H1 (cell line): ENCODE results near the gene TAF5. TPM values are rescaled to one million over a fixed set of nuclear protein-coding genes. Genes with fewer than 3 reads are reported as not detected.

Source experiments
- CTCF ChIA-PET: fragments of 300-600 bp; sonication (Branson Sonifier 250); formaldehyde crosslinking; loops from one replicate; lab custom pipeline; 2021; ENCODE audit not compliant: partially characterized antibody; lab: Charles Lee
- POLR2A ChIA-PET: fragments of 300-600 bp; sonication (Branson Sonifier 250); formaldehyde crosslinking; loops from one replicate; lab custom pipeline; 2021; ENCODE audit warnings: inconsistent platforms; ENCODE audit not compliant: partially characterized antibody; lab: Charles Lee
- DNase-seq, 2 experiments: peaks; one replicate each; pipeline versions ENCODE4 v3.0.0 to v3.0.0-alpha.2; 2010 to 2022; ENCODE audit warnings: low spot score in 2 of 2, low read depth in 1 of 2, mixed read lengths in 1 of 2
- FAIRE-seq: peaks from 2 replicates; lab custom pipeline; 2011; peaks lifted over from hg19 to GRCh38; lab: Jason Lieb, UNC
- H2AFZ ChIP-seq: 2 replicates; pipeline ENCODE4 v1.8.1; 2012; ENCODE audit warnings: low read length, inconsistent platforms
- H2AK5ac ChIP-seq: 2 replicates; pipeline ENCODE4 v1.6.1; 2013; ENCODE audit warnings: low read depth, low read length
- H2BK120ac ChIP-seq: replicated peaks from 2 replicates; pipeline ENCODE3; 2013; ENCODE audit warnings: low read depth, low read length, inconsistent platforms
- H2BK12ac ChIP-seq: 2 replicates; pipeline ENCODE4 v1.6.1; 2013; ENCODE audit warnings: low read depth, low read length
- H2BK15ac ChIP-seq: 2 replicates; pipeline ENCODE4 v1.6.1; 2013; ENCODE audit warnings: low read length
- H2BK20ac ChIP-seq: 2 replicates; pipeline ENCODE4 v1.6.1; 2013; ENCODE audit warnings: low read length
- H2BK5ac ChIP-seq: 2 replicates; pipeline ENCODE4 v1.6.1; 2013; ENCODE audit warnings: low read depth, low read length
- H3K14ac ChIP-seq: 2 replicates; pipeline ENCODE4 v1.6.1; 2013; ENCODE audit warnings: inconsistent platforms; ENCODE audit not compliant: insufficient read length
- H3K18ac ChIP-seq: 2 replicates; pipeline ENCODE4 v1.6.1; 2013; ENCODE audit warnings: low read length; ENCODE audit errors: extremely low read depth
- H3K23ac ChIP-seq: 2 replicates; pipeline ENCODE4 v1.6.1; 2013; ENCODE audit warnings: inconsistent platforms; ENCODE audit not compliant: insufficient read length
- H3K23me2 ChIP-seq: 2 replicates; pipeline ENCODE4 v1.6.1; 2013; ENCODE audit warnings: low read depth, low read length
- H3K27ac ChIP-seq: 2 replicates; pipeline ENCODE4 v1.6.1; 2011; ENCODE audit warnings: low read depth, low read length, inconsistent platforms
- H3K27me3 ChIP-seq, 4 experiments: replicated peaks in 1 of 4; 1 replicate in 1 of 4; 2 replicates in 3 of 4; pipeline versions ENCODE4 v1.6.1 to v1.8.1; 2011 to 2013; ENCODE audit warnings: low read length in 3 of 4, mild to moderate bottlenecking in 3 of 4, inconsistent platforms in 2 of 4, mixed read lengths in 2 of 4, moderate library complexity in 1 of 4; ENCODE audit not compliant: control insufficient read depth in 3 of 4, insufficient read depth in 3 of 4; ENCODE audit errors: extremely low read depth in 1 of 4
- H3K36me3 ChIP-seq, 4 experiments: 2 replicates each; pipeline versions ENCODE4 v1.6.1 to v1.8.1; 2011 to 2013; ENCODE audit warnings: mild to moderate bottlenecking in 4 of 4, low read length in 3 of 4, moderate library complexity in 2 of 4, control low read depth in 1 of 4, inconsistent platforms in 1 of 4; ENCODE audit not compliant: insufficient read depth in 4 of 4, control insufficient read depth in 2 of 4
- H3K4ac ChIP-seq: replicated peaks from 2 replicates; pipeline ENCODE3; 2013; ENCODE audit warnings: low read length, low read depth, mixed read lengths, inconsistent platforms; ENCODE audit not compliant: insufficient read length
- H3K4me1 ChIP-seq, 4 experiments: replicated peaks in 1 of 4; 1 replicate in 1 of 4; 2 replicates in 3 of 4; pipeline versions ENCODE4 v1.6.1 to v1.8.1; 2011 to 2013; ENCODE audit warnings: low read length in 3 of 4, inconsistent platforms in 2 of 4, mixed read lengths in 1 of 4; ENCODE audit not compliant: insufficient read depth in 4 of 4, control insufficient read depth in 3 of 4
- H3K4me2 ChIP-seq, 2 experiments: 2 replicates each; pipeline versions ENCODE4 v1.6.1 to v1.8.1; 2011 to 2013; ENCODE audit warnings: low read depth in 2 of 2, low read length in 2 of 2, control low read depth in 1 of 2, inconsistent platforms in 1 of 2, mild to moderate bottlenecking in 1 of 2; ENCODE audit not compliant: insufficient read depth in 1 of 2
- H3K4me3 ChIP-seq, 4 experiments: fragments of 200-600, 300-600 bp in 1 of 4; sonication (generic), shearing (Covaris generic), sonication (Bioruptor Twin) in 1 of 4; 2 replicates each; pipeline versions ENCODE4 v1.5.1 to v1.8.1; 2011 to 2016; ENCODE audit warnings: low read length in 4 of 4, low read depth in 3 of 4, control low read depth in 2 of 4, inconsistent platforms in 2 of 4, mild to moderate bottlenecking in 2 of 4, mixed read lengths in 1 of 4, moderate library complexity in 1 of 4; ENCODE audit not compliant: insufficient read depth in 2 of 4; ENCODE audit errors: extremely low read depth in 1 of 4
- H3K56ac ChIP-seq: replicated peaks from 2 replicates; pipeline ENCODE3; 2013; ENCODE audit warnings: low read depth, mild to moderate bottlenecking, mixed read lengths, low read length, inconsistent platforms; ENCODE audit not compliant: insufficient read length
- H3K79me1 ChIP-seq: 2 replicates; pipeline ENCODE4 v1.6.1; 2013; ENCODE audit warnings: low read depth, low read length, control low read depth
- H3K79me2 ChIP-seq, 2 experiments: 2 replicates each; pipeline versions ENCODE4 v1.6.1 to v1.8.1; 2012 to 2013; ENCODE audit warnings: low read length in 2 of 2, mild to moderate bottlenecking in 2 of 2, inconsistent platforms in 1 of 2; ENCODE audit not compliant: insufficient read depth in 2 of 2, control insufficient read depth in 1 of 2
- H3K9ac ChIP-seq, 4 experiments: replicated peaks in 1 of 4; 1 replicate in 1 of 4; 2 replicates in 3 of 4; pipeline versions ENCODE4 v1.6.1 to v1.8.1; 2011 to 2013; ENCODE audit warnings: low read depth in 3 of 4, low read length in 3 of 4, control low read depth in 2 of 4, mild to moderate bottlenecking in 2 of 4, moderate library complexity in 2 of 4, inconsistent platforms in 1 of 4; ENCODE audit errors: extremely low read depth in 1 of 4
- H3K9me3 ChIP-seq, 2 experiments: 2 replicates each; pipeline versions ENCODE4 v1.6.1 to v1.8.1; 2012 to 2013; ENCODE audit warnings: mild to moderate bottlenecking in 2 of 2, moderate library complexity in 2 of 2, control low read depth in 1 of 2, inconsistent platforms in 1 of 2, low read depth in 1 of 2, low read length in 1 of 2, mixed read lengths in 1 of 2; ENCODE audit not compliant: insufficient read depth in 2 of 2
- H4K20me1 ChIP-seq, 2 experiments: replicated peaks in 1 of 2; 2 replicates each; pipeline versions ENCODE3 to v1.8.1; 2011 to 2013; ENCODE audit warnings: inconsistent platforms in 2 of 2, low read length in 2 of 2, mild to moderate bottlenecking in 1 of 2; ENCODE audit not compliant: insufficient read depth in 2 of 2, control insufficient read depth in 1 of 2
- H4K5ac ChIP-seq: 2 replicates; pipeline ENCODE4 v1.6.1; 2013; ENCODE audit warnings: low read length, low read depth, mixed read lengths, inconsistent platforms; ENCODE audit not compliant: insufficient read length
- H4K8ac ChIP-seq: 2 replicates; pipeline ENCODE4 v1.8.0; 2013; ENCODE audit warnings: mild to moderate bottlenecking, moderate library complexity, low read length, inconsistent platforms; ENCODE audit not compliant: insufficient read depth; ENCODE audit errors: extremely low read depth
- H4K91ac ChIP-seq: replicated peaks from 2 replicates; pipeline ENCODE3; 2013; ENCODE audit warnings: low read length, mixed read lengths, inconsistent platforms; ENCODE audit not compliant: insufficient read length
- GTF2F1 ChIP-seq: IDR thresholded peaks from 2 replicates; pipeline ENCODE4 v1.6.1; 2012; ENCODE audit warnings: low read depth, low read length, improper control_type of control experiment, borderline replicate concordance
- HDAC6 ChIP-seq: IDR thresholded peaks from one replicate; pipeline ENCODE4 v1.7.1; 2012; ENCODE audit warnings: low read depth, mild to moderate bottlenecking, inconsistent platforms, low read length, moderate library complexity
- KDM1A ChIP-seq: fragments of 200-600, 300-600 bp; sonication (generic); IDR thresholded peaks from 2 replicates; pipeline ENCODE4 v1.7.1; 2016; ENCODE audit warnings: mild to moderate bottlenecking, low read length, borderline replicate concordance
- RFX5 ChIP-seq: IDR thresholded peaks from 2 replicates; pipeline ENCODE4 v1.6.1; 2011; ENCODE audit warnings: low read depth, low read length, improper control_type of control experiment, borderline replicate concordance
- RNF2 ChIP-seq: fragments of 200-900, 300-1000 bp; sonication (generic); IDR thresholded peaks from 2 replicates; pipeline ENCODE4 v1.7.1; 2016; ENCODE audit warnings: borderline replicate concordance, low read depth, mild to moderate bottlenecking, antibody characterized with exemption, low read length; ENCODE audit not compliant: poor library complexity, severe bottlenecking; ENCODE audit errors: missing control alignments
- RXRA ChIP-seq: IDR thresholded peaks from 2 replicates; pipeline ENCODE4 v1.6.1; 2011; ENCODE audit warnings: low read depth, mild to moderate bottlenecking, low read length, moderate library complexity; ENCODE audit not compliant: insufficient read depth
- SIN3A ChIP-seq, 2 experiments: IDR thresholded peaks in 1 of 2; conservative IDR thresholded peaks in 1 of 2; 2 replicates each; pipeline ENCODE4 v1.6.1; 2011 to 2012; ENCODE audit warnings: low read length in 2 of 2, improper control_type of control experiment in 1 of 2, low read depth in 1 of 2, mild to moderate bottlenecking in 1 of 2
- SUZ12 ChIP-seq: fragments of 200-600 bp; sonication (generic); IDR thresholded peaks from 2 replicates; pipeline ENCODE4 v1.6.1; 2012; ENCODE audit warnings: mild to moderate bottlenecking, inconsistent platforms, low read length, moderate library complexity, mixed read lengths
- TEAD4 ChIP-seq: IDR thresholded peaks from 2 replicates; pipeline ENCODE4 v1.6.1; 2012; ENCODE audit warnings: low read depth, low read length, inconsistent platforms, mixed read lengths
- WGBS, 2 experiments: shearing (Covaris generic) in 1 of 2; methylation state at CpG; one replicate each; pipeline versions ENCODE4 v1.1.6 to v1.1.7; 2013 to 2015; ENCODE audit warnings: low lambda C conversion rate in 2 of 2, mixed read lengths in 2 of 2, inconsistent platforms in 1 of 2, low coverage in 1 of 2, missing lambda C conversion rate in 1 of 2; ENCODE audit not compliant: insufficient replicate concordance in 2 of 2, insufficient coverage in 1 of 2, insufficient read length in 1 of 2; ENCODE audit errors: extremely low coverage in 1 of 2, missing lambda C conversion rate in 1 of 2; 5-methylcytosine and 5-hydroxymethylcytosine counted together
- polyA plus RNA-seq, 7 experiments: library from polyadenylated mRNA; depleted of rRNA in 3 of 7; stranded (reverse) in 5 of 7; unstranded in 2 of 7; fragments of >200 nt in 5 of 7; fragments of 200-250 nt in 2 of 7; gene quantifications; 1 replicate in 5 of 7; 2 replicates in 1 of 7; 4 replicates in 1 of 7; pipeline versions ENCODE4 v1.2.1 to v1.2.3, GENCODE V29; 2011 to 2013; ENCODE audit warnings: missing spikeins in 2 of 7, mixed read lengths in 2 of 7
- total RNA-seq: library from RNA; stranded (reverse); fragmentation: NEBNext Ultra II Directional; extraction: Animal tissue kit (Norgen Biotek cat#: 25700); gene quantifications from 2 replicates; pipeline ENCODE4 v1.2.1, GENCODE V29; 2021
- TF ChIP-seq, protein P1 (sequence below): IDR thresholded peaks from 2 replicates; pipeline ENCODE4 v1.6.1; 2012; ENCODE audit warnings: low read length, inconsistent platforms

The TAF5 gene
- total and polyA plus RNA-seq, 2 of the 8 experiments (the other 6 are each of a cell fraction or from before 2014, with no cell fraction given): 5.8 to 15.6 TPM

DNA sequence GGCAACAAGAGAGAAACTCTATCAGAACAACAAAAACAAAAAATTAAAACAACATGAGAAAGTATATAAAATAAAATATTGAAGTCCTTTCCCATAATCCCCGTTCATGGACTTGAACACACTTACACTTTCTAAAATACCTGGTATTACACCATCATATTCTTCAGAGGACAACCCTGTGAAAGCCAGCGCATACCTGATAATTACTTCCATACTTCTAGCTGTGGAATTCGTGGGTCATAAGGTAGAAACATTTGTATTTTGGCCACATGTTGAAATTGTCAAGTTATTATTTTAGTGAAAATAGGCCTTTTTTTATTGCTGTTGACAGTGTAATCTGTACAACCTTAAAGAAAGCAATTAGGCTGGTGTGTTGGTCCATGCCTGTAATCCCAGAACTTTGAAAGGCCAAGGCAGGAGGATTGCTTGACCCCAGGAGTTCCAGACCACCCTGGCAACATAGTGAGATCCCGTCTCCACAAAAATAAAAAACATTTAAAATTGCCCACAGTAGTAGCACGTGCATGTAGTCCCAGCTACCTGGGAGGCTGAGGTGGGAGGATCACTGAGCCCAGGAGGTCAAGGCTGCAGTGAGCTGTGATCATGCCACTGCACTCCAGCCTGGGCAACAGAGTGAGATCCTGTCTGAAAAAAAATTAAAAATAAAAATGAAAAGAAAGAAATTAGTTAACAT, 11.7 kb upstream of the TAF5 start:
- ChIA-PET POLR2A (interaction anchor here (1.0 kb wide), 1 partner anchor 11 kb away, joined by 4 read pairs; the partner anchor contains the start of gene TAF5), CTCF (interaction anchor here (0.6 to 1.0 kb wide), 2 partner anchors 172 to 455 kb away, joined by 3 read pairs; no protein-coding TSS in a partner anchor)
- Histone ChIP-seq H3K4me1 (peaks cover 0 to 3% (median 1%) of the 10 kb centered on the region in 4 experiments; a peak in 4 of 7 replicates), H3K27me3 (no peaks in the 10 kb centered on the region), H3K36me3 (no peaks in the 10 kb centered on the region), H3K18ac (no peak overlapping the region), H3K23ac (no peak overlapping the region), H3K23me2 (peaks cover 4% of the 10 kb centered on the region; the same call in 1 of the 2 replicates), H3K56ac (no peak overlapping the region), H2AFZ (no peak overlapping the region), H3K4ac (no peak overlapping the region), H3K4me3 (no peak overlapping the region), H2AK5ac (no peak overlapping the region), H3K27ac (no peak overlapping the region), H2BK120ac (no peak overlapping the region), H2BK5ac (no peak overlapping the region), H4K20me1 (no peaks in the 10 kb centered on the region), H3K14ac (no peak overlapping the region), H2BK20ac (no peak overlapping the region), H4K91ac (no peak overlapping the region), H3K9me3 (no peaks in the 10 kb centered on the region), H2BK15ac (no peak overlapping the region), H4K8ac (no peak overlapping the region), H3K9ac (no peak overlapping the region), H2BK12ac (no peak overlapping the region), H3K79me1 (no peaks in the 10 kb centered on the region), H4K5ac (no peak overlapping the region), H3K79me2 (no peaks in the 10 kb centered on the region), H3K4me2 (no peak overlapping the region)
- no peak for DNase-seq
- WGBS, 2 experiments: 83% methylated on average over 5 of the region's 5 CpGs; no CpG with 5 or more reads in 1 of the 2 experiments
- no peak for FAIRE-seq
- TF ChIP-seq KDM1A: no peak
- no peak for TF ChIP-seq SUZ12
- TF ChIP-seq RFX5: no peak
- TF ChIP-seq, protein P1, sequence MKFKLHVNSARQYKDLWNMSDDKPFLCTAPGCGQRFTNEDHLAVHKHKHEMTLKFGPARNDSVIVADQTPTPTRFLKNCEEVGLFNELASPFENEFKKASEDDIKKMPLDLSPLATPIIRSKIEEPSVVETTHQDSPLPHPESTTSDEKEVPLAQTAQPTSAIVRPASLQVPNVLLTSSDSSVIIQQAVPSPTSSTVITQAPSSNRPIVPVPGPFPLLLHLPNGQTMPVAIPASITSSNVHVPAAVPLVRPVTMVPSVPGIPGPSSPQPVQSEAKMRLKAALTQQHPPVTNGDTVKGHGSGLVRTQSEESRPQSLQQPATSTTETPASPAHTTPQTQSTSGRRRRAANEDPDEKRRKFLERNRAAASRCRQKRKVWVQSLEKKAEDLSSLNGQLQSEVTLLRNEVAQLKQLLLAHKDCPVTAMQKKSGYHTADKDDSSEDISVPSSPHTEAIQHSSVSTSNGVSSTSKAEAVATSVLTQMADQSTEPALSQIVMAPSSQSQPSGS: no peak
- no peak for TF ChIP-seq GTF2F1
- TF ChIP-seq HDAC6: no peak
- TF ChIP-seq TEAD4: no peak
- TF ChIP-seq SIN3A (conservative IDR thresholded peaks at IDR 0.05 in 1 of 2, IDR thresholded peaks at IDR 0.05 in 1 of 2; ENCODE audit: low read depth in 1 of 2, low read length in 2 of 2): no peak
- TF ChIP-seq RNF2: no peak
- no peak for TF ChIP-seq RXRA
